HG03432 (cell line): ENCODE data around the gene N4BP2L2.
A peak's percentile ranks its signal among the peaks of the same experiment; 100 is the strongest.

Source experiments
- ATAC-seq: cut with Tn5 transposase; IDR thresholded peaks from one replicate; pipeline ENCODE4 v1.9.1; 2021; ENCODE audit warnings: mild to moderate bottlenecking, moderate library complexity; ENCODE audit not compliant: unreplicated experiment

N4BP2L2 gene

GRCh38 chr13:32427852-32428580 lies 110.6 kb downstream of the N4BP2L2 start, which contains the start of gene N4BP2L1:
Gene N4BP2L1, minus strand, starts transcription at chr13:32428130. Its CDS starts 48 bp downstream, at chr13:32428082.
- peak; percentile 77 for ATAC-seq

GRCh38 chr13:32426990-32427851 lies 111.4 kb downstream of the N4BP2L2 start:
- peak; percentile 20 for ATAC-seq

- peak; percentile 33 for ATAC-seq
Measured at GRCh38 chr13:32426191-32426989, 112.2 kb downstream of the N4BP2L2 start.

- ATAC-seq = no peak
Measured at GRCh38 chr13:32425158-32425557, 113.4 kb downstream of the N4BP2L2 start.

DNA sequence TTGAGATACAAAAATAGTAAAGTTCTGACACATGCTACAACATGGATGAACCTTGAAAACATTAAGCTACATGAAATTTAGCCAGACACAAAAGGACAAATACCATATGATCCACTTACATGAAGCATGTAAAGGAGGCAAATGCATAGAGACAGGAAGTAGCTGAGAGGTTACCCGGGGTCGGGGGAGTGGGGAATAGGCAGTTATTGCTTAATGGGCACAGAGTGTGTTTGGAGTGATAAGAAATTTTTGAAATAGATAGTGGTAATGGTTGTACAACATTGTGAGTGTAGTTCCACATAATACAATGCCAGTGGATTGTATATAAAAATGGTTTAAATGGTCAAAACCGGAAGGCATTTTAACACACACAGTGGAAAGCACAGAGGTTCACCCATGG lies 115.0 kb downstream of the N4BP2L2 start:
- no peak for ATAC-seq

- ATAC-seq = no peak
Measured at GRCh38 chr13:32419862-32420261, 118.7 kb downstream of the N4BP2L2 start.

GRCh38 chr13:32417995-32418394 lies 120.6 kb downstream of the N4BP2L2 start:
- ATAC-seq = no peak

DNA sequence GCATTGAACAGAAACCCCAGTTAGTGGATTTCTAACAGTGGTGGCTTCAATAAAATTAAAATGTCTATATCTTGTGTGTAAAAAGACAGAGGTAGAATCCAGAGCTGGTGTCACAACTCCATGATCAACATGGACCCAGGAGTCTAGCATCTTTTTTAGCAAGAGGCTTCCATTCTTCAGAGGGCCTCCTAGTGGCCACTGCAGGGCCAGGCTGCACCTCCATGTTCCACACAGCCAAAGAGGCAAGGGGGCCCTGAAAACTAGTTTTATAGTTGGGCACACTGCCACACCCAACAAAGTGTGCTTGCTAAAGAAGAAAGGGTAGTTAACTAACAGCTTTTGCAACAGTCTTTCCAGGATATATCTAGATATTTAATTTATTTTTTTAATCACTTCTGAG lies 123.6 kb downstream of the N4BP2L2 start:
- ATAC-seq = no peak

DNA sequence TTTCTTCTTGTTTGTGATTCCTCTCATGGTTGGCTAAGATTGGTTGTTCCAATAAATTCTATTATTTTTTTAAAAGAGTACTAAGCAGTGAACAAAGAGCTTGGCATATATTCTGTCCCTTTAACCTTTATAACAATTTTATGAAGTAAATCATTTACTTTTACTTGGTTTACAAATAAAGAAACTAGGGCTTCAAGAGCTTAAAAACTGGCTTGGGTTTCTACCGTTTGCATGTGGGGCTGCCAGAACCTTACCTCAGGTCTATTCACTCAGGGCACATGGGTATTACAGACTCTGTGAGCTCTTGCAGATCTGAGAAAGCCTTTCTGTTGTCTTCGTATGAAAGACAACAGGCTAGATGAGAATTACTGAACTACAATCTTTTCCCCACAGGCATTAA lies 124.0 kb downstream of the N4BP2L2 start:
- ATAC-seq = no peak

GRCh38 chr13:32413284-32413683 lies 125.3 kb downstream of the N4BP2L2 start:
- ATAC-seq = no peak

- ATAC-seq = no peak
Measured at GRCh38 chr13:32409561-32410421, 128.8 kb downstream of the N4BP2L2 start.

DNA sequence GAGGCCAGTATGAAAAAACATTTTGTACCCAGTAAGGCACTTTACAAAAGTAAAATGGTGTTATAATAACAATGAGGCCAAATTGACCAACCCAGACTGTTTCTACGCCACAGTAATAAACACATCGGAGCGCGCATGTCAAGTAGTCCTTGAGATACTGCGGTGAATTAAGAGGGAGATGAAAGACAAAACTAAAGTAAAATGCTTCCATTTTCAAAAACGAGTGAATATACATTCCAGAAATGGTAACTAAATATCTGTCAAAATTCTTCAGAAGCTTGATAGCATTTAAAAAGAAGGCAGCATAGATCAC lies 129.6 kb downstream of the N4BP2L2 start:
- ATAC-seq = no peak

DNA sequence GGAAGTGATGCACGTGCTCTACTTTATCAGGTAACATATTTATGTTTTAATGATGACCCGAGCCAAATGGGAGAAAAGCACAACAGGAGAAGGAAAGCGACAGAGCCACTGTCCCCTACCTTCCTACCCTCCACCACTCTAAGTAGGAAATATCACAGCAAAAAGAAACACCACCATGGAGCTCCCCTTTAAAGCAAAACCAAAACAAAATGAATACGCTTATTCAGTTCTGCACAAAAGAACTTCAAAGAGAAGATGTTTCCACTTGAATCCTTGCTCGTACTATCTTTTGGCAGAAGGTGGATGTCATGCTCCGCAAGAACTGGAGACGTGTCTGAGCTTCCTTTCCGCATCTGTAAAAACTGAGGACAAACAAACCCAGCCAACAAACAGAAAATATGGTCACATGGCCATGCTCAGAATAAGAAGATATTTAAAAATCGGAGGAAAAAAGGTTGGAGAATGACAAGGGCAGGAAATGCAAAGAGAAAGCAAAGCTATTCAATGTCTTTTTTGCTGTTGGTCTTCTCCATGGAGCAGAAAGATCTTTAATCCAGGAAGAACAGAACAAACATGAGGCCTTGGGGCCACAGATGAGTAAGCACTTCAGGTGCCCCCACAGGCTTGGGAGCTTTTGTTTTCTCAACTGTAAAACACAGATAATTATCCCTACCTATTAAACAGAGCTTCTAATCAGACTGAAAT lies 130.1 kb downstream of the N4BP2L2 start:
- ATAC-seq = no peak

DNA sequence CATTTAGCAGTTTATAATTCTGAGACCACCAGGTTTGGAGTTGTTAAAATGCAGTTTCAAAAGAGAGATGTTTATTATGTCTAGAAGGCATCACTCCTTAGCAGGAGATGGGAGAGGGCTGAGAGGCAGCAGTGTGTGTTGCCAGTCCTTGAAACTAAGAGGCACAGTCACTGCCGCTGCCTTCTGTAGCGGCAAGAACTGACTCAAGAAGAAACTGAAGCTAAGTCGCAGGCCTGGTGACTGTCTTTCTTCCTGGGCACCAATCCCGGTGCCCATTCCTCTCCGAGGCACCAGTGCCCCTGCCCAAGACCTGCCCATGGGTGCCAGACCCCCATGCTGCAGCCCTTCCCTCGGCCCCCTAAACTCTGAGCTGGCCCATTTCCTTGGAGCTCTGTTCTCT lies 130.7 kb downstream of the N4BP2L2 start:
- no peak for ATAC-seq

GRCh38 chr13:32403108-32403507 lies 135.5 kb downstream of the N4BP2L2 start:
- ATAC-seq = no peak

- no peak for ATAC-seq
Measured at GRCh38 chr13:32391101-32391619, 147.4 kb downstream of the N4BP2L2 start.

GRCh38 chr13:32390484-32390883 lies 148.1 kb downstream of the N4BP2L2 start:
- ATAC-seq = no peak

DNA sequence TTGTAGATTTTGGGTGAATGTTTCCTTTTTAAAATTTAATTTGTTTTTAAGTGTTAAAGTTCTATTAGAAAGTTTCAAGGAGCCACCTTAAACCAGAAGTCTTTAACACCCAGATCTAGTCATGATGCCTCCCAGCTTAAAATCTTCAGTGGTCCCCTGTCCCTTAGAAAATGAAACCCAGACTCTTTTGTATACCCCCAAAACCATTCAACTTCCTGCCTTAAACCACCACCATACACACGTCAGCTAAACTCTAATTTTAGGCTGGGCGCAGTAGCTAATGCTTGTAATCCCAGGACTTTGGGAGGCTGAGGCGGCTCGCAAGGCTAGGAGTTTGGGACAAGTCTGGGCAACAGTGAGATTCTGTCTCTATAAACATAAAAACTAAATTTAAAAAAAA lies 148.5 kb downstream of the N4BP2L2 start:
- ATAC-seq = no peak

- ATAC-seq = no peak
Measured at GRCh38 chr13:32385410-32385809, 153.2 kb downstream of the N4BP2L2 start.

GRCh38 chr13:32384702-32385101 lies 153.9 kb downstream of the N4BP2L2 start:
- no peak for ATAC-seq
